GM12878 (cell line): Measurements from ENCODE around the gene PLXNC1.

ENCODE experiments used
- MTA2 ChIP-seq: fragments of 450-650 bp; IDR thresholded peaks from 2 replicates; pipeline ENCODE4 v1.6.1; 2016; ENCODE audit warnings: low read depth, mild to moderate bottlenecking, moderate library complexity
- TCF7 ChIP-seq: IDR thresholded peaks from 2 replicates; pipeline ENCODE4 v1.6.1; 2014; ENCODE audit warnings: antibody characterized with exemption, borderline replicate concordance

DNA sequence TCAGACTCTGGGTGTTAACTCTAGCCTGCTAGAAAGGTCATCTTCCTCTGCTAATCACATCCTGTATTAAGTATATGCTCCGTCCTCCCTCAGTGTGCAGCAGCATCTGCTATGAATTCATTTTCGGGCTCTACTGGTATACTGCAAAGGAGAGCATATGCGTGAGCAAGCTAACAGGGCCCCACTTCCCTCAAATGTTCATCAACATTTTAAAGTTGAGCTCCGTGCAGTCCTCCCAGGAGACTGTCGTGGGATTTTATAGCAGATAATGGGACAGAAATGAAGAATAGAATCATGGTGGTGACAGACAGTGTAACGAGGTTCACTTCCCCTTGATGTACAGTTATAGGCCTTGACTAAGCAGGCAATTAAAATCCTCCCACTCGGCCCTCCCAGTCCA lies 131.7 kb downstream of the PLXNC1 start:
- TF ChIP-seq TCF7 (no peak), MTA2 (no peak)
